ENCODE results near the gene MSI2.

The MSI2 gene

GRCh38 chr17:57701124-57701523, 444.8 kb downstream of the MSI2 start:
- TF ChIP-seq, protein P1, sequence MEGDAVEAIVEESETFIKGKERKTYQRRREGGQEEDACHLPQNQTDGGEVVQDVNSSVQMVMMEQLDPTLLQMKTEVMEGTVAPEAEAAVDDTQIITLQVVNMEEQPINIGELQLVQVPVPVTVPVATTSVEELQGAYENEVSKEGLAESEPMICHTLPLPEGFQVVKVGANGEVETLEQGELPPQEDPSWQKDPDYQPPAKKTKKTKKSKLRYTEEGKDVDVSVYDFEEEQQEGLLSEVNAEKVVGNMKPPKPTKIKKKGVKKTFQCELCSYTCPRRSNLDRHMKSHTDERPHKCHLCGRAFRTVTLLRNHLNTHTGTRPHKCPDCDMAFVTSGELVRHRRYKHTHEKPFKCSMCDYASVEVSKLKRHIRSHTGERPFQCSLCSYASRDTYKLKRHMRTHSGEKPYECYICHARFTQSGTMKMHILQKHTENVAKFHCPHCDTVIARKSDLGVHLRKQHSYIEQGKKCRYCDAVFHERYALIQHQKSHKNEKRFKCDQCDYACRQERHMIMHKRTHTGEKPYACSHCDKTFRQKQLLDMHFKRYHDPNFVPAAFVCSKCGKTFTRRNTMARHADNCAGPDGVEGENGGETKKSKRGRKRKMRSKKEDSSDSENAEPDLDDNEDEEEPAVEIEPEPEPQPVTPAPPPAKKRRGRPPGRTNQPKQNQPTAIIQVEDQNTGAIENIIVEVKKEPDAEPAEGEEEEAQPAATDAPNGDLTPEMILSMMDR (IDR thresholded peaks at IDR 0.05; ENCODE audit: control insufficient read depth, extremely low read depth, insufficient read depth), result no peak
- no peak for DNase-seq (ENCODE audit: low read depth)
- H3K4me3 ChIP-seq (ENCODE audit: low read depth, low read length), result no peak overlapping the region

GRCh38 chr17:57703273-57703672, 446.9 kb downstream of the MSI2 start:
- TF ChIP-seq, protein P1 (IDR thresholded peaks at IDR 0.05; ENCODE audit: control insufficient read depth, extremely low read depth, insufficient read depth), result no peak
- no peak for DNase-seq (ENCODE audit: low read depth)
- H3K4me3 ChIP-seq (ENCODE audit: low read depth, low read length), result no peak overlapping the region

DNA sequence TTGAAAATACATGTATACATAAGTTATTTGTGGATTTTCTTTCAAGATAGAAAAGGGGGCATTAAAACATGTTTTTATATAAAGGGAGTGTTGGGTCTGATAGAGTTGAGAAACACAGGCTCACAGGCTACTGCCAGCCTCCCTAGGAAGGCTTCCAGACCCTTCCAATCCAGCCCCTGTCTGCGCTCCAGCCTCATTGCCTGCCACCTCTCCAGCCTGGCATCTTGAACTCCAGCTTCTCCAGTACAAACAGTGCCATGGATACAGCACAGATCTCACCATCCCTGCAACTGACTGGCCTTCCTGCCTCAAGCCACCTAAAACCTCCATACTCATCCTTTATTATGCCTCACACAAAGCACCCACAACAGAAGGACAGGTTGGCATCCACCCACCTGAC, 448.1 kb downstream of the MSI2 start:
- no peak overlapping the region for H3K4me3 ChIP-seq (ENCODE audit: low read depth, low read length)
- TF ChIP-seq, protein P1 (IDR thresholded peaks at IDR 0.05; ENCODE audit: control insufficient read depth, extremely low read depth, insufficient read depth), result no peak
- no peak for DNase-seq (ENCODE audit: low read depth)

GRCh38 chr17:57705921-57706695, 449.8 kb downstream of the MSI2 start:
- no peak overlapping the region for H3K4me3 ChIP-seq (ENCODE audit: low read depth, low read length)
- TF ChIP-seq, protein P1 (IDR thresholded peaks at IDR 0.05; ENCODE audit: control insufficient read depth, extremely low read depth, insufficient read depth), result no peak
- no peak for DNase-seq (ENCODE audit: low read depth)

- TF ChIP-seq, protein P1 (IDR thresholded peaks at IDR 0.05; ENCODE audit: control insufficient read depth, extremely low read depth, insufficient read depth), result no peak
- no peak overlapping the region for H3K4me3 ChIP-seq (ENCODE audit: low read depth, low read length)
- DNase-seq (ENCODE audit: low read depth), result no peak
Measured at GRCh38 chr17:57706761-57707160, 450.4 kb downstream of the MSI2 start.

GRCh38 chr17:57707892-57708291, 451.6 kb downstream of the MSI2 start:
- no peak for DNase-seq (ENCODE audit: low read depth)
- TF ChIP-seq, protein P1 (IDR thresholded peaks at IDR 0.05; ENCODE audit: control insufficient read depth, extremely low read depth, insufficient read depth), result no peak
- H3K4me3 ChIP-seq (ENCODE audit: low read depth, low read length), result no peak overlapping the region

DNA sequence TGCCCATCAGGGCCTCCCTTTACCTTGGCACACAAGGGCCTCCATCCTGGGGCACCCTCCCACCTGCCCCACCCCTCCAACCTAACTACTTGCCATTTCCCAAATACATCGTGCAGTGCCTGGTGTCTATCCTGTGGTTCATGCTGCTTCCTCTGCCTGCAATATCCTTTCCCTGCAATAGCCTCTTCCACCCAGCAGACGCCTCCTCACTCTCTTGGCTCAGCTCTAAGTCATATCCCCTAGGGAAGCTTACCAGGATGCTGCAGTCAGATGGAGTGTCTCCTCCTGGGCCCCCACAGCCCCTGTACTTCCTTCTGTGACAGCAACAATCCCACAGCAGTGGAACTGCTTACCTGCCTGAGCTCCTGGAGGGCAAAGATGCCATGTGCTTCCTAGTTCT, 452.1 kb downstream of the MSI2 start:
- no peak overlapping the region for H3K4me3 ChIP-seq (ENCODE audit: low read depth, low read length)
- TF ChIP-seq, protein P1 (IDR thresholded peaks at IDR 0.05; ENCODE audit: control insufficient read depth, extremely low read depth, insufficient read depth), result no peak
- DNase-seq (ENCODE audit: low read depth), result no peak

All from LNCaP clone FGC (cell line).